Activated CD4-positive, alpha-beta T cell treated with anti-CD3 and anti-CD28 coated beads for 1 hour (primary cell): Measurements from ENCODE around the gene GPR176.
A peak's percentile ranks its signal among the peaks of the same experiment; 100 is the strongest.

Experiments used
- DNase-seq: peaks from one replicate; pipeline ENCODE4 v3.0.0-alpha.2; 2020

GPR176 gene

GRCh38 chr15:39801641-39802309 is 118.3 kb downstream of the GPR176 start:
- no peak for DNase-seq

DNA sequence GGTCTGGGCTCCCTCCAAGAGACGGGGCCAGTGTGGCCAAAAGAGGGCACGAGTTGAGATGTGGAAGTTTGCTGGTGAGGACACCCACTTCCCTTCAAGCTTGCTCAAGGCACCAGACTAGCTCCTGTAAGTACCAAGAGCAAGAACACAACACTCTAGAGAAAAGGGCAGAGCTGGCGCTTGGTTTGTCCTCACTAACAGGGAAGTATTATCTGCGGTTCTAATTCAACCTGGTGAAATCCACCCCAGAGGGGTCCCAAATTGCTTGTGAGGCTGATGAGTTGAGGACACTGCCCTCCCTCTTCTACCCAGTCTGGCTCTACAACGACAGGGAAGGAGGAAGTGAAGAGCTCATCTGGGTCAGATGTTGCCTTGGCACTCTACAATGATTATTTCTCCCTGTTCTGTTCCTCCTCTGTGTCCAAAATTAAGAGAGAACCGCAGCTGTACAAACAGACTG is 120.5 kb downstream of the GPR176 start:
- no peak for DNase-seq

- no peak for DNase-seq
Measured at GRCh38 chr15:39798382-39798781, 121.7 kb downstream of the GPR176 start.

GRCh38 chr15:39797407-39797806 is 122.7 kb downstream of the GPR176 start:
- no peak for DNase-seq

- no peak for DNase-seq
Measured at GRCh38 chr15:39796601-39797000, 123.5 kb downstream of the GPR176 start.

- DNase-seq = no peak
Measured at GRCh38 chr15:39795486-39795885, 124.6 kb downstream of the GPR176 start.

- DNase-seq = no peak
Measured at GRCh38 chr15:39794954-39795353, 125.1 kb downstream of the GPR176 start.

DNA sequence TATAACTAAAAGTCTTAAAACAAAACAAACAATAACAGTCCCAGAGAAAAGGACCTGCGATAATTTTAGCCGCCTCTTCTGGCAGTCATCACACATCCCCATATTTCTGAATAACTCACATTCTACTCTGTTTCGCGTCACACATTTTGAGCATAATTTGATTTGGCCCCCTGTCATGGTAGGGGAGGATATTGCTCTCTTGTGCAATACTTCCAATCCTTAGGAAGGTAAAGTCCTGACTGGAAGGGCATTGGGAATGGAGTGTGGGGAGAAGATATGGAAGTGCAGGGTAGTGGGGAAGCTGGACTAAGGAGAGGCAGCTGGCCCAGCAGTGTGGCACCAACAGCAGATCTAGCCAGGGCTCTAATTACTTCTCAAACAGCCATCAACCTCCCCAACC is 126.1 kb downstream of the GPR176 start:
- no peak for DNase-seq

- DNase-seq = no peak
Measured at GRCh38 chr15:39792844-39793335, 127.2 kb downstream of the GPR176 start.

DNA sequence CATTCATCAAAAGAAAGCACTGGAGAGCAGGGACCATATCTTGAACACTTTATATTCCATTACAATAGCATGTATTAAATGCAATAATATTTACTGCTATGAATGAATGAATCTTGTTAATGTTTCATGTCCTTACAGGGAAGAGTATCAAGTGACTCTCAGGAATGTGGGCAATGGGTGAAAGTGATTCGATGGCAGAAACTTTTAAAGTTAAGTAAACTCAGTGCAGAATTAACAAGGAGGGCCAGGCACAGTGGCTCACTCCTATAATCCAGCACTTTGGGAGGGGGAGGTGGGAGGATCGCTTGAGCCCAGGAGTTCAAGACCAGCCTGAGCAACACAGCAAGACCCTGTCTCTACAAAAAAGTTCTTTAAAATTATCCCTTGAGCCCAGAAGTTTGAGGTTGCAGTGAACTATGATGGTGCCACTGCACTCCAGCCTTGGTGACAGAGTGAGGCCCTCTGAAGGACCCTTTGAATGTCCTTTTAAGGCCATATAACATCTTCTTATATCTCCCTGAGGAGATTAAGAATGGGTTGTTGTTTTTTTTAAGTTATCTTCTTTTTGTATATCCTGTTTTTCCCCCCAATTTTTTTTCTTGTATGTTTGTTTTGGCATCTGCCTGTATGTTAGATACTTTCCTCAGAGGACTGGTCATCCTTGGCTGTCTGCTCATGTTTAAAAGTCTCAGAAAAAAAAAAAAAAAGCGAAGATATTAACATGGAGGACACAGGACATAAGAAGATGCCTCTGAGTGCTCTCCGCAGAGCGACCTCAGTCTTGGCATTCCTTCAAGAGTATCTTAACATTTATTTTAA is 127.8 kb downstream of the GPR176 start:
- no peak for DNase-seq

DNA sequence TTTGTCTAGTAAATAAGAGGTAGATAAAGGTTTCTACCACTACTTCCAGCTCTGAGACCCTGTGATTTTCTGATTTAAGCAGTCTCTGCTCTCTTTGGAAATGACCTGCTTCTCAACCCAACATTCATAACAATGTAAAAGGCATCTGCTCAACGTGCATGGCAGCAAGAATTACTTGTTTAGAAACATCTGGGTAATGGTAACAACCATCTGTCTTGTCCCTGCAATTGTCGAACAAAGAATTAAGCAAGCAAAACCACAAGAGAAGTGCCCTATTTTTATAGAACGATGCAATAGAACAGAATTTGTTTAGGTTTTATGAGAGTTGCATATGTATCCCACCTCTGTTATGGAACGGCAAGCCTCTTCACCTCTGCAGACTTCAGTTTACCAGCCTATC is 130.3 kb downstream of the GPR176 start:
- DNase-seq = no peak

DNA sequence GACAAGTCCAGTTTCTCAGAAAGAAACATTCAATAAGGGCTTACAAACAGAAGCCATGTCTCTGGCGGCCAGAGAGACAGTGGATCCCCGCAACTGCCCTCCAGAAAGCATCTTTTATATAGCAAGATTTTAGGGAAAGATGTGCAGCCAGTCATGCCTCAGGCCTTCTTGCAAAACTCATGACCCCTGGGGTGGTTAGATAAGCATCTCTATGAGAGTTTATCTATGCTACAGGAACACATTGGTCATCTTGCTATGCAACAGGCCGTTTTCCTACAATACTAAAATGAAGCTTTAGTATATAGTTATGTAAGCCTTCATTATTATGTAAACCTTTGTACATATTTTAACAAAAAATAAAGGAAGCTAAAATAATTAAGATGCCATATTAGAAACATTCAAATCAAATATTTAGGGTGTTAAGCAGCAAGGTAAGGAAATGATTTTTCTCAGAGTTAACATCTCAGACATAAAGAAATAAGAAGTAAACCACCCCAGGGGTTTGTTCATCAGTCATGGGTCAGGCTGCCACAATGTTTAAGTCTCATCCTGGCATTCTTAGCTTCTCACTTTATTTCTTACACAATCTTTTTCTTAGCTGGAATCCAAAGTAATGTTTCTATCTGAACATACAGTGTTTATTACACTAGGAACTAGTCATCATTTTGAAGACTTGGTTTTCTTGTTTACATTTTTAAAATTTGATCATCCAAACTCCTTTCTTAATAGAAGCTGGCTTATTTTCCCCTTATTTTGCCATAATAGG is 131.1 kb downstream of the GPR176 start:
- DNase-seq = no peak

DNA sequence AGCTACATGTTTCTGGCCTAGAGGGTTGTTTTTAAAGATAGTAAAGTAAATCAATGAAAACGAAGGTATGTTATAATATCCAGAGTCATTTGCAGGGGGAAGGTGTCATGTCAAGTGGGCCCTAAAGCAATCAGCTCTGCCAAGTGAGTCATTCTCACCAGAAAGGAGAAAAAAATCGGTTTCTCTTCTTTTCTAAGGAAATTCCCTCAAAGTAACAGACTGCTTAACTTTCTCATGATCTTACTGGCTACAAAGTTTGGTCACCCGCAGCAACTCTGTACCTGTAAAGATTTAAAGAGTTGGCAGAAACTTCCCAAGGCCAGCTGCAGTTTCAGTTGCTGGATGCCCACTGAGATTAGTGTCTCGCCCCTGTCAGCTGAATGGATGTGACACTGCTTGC is 132.0 kb downstream of the GPR176 start:
- DNase-seq = no peak

DNA sequence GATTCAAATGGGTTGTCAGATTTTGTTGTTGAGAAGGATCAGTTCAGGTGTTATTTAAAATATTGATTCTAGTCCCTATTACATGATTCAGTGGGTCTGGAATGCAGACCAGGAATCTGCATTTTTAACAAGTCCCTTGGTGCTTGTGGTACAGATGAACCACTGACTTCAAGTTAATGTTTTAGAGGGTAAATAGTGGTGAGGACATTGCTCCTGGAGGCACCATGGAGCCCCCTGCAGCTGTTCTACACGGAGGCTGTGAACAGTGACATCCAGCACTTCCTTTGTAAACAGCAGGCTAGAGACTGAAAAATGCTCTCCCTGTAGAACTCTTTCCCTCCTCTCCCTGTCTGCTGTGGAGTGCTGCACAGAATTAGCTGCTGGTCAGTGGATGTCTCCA is 132.6 kb downstream of the GPR176 start:
- DNase-seq = no peak

- no peak for DNase-seq
Measured at GRCh38 chr15:39786447-39787056, 133.5 kb downstream of the GPR176 start.

- no peak for DNase-seq
Measured at GRCh38 chr15:39785841-39786240, 134.2 kb downstream of the GPR176 start.

- no peak for DNase-seq
Measured at GRCh38 chr15:39785139-39785538, 134.9 kb downstream of the GPR176 start.

DNA sequence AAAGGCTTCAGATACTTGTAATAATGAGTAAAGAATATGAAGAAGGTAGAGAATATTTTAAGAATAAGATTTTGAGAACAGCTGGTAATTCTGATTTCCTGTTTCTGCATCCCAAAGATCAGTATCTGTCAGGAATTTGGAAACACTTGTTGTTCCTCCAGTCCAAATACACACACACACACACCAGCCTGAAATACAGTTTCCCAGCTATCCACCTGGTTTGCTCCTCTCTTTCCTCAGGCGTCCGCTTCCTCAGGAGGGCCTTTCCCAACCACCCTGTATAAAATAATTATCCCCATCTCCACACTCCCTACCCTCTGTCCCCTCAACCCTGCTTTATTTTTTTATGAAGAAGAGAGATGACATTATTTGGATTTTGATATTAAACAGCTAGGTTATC is 135.4 kb downstream of the GPR176 start:
- DNase-seq = no peak

DNA sequence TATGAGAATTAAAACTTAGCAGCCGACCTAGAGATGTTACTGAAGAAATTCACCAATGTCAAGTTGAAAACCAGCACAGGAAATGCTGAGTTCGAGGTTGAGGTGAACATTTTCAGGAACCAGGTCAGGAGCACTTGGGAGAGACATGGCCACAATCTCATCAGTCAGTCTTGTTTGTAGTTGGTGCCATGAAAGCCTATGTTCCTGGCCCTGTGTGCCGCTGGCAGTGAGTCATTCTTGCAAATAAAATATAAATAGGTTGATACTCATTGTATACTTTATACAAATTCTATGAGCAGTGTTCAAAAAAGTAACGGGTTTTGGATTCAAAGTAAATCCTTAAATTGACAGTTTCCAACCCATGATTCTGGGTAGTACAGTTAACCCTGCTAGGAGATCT is 135.9 kb downstream of the GPR176 start:
- DNase-seq = no peak

DNA sequence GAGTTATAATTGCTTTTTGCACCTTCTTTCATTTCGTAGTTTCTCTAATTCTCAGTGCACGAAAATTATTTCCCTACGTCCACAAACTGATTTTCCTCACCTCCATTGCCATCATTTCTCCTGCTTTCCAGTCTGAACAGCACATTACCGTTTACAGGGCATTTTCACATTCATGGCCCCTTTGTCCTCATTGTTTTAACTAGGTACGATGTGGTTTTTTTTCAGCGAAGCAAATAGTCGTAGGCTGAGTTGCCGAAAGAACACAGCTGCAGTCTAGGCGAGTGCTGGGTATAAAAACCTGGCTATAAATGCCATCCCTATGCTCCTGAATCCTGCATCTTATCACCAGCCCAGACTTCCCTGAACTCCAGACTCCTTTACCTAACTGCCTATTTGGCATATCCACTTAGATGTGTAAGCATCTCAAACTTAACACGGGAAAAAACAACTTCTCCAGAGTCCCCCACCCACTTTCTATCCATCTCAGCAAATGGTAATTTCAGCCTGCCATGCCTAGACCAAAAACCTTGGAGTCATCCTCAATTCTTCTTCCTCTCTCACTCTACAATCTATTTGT is 136.7 kb downstream of the GPR176 start:
- no peak for DNase-seq

GRCh38 chr15:39782441-39783138 is 137.5 kb downstream of the GPR176 start, which contains the start of gene FSIP1:
TSS of gene FSIP1 (minus strand) at chr15:39782841. CDS start at chr15:39776524, 6,317 bp downstream.
- DNase-seq = peak; percentile 91

DNA sequence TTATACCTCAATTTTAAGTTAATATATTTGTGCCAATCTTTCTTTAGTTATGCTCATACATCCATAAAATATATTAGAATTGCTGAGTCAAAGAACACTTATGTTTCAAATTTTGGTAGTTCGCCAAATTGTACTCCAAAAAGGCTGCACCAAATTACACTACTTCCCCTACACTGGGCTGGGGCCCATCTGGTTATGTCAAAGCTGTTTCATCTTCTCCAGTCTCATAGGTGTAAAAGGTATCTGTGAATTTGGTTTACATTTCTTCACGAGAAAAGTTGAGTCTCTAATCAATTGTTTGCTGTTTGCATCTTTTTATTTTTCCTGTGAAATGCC is 138.1 kb downstream of the GPR176 start:
- no peak for DNase-seq
